Measurements from ENCODE around the gene MRPS18C.

The MRPS18C gene

GRCh38 chr4:83438719-83439118 is 17.1 kb upstream of the MRPS18C start:
- DNase-seq (ENCODE audit: extremely low read depth, low read depth) = no peak
- TF ChIP-seq CTCF (IDR thresholded peaks at IDR 0.05; ENCODE audit: low read depth, low read length) = no peak

- TF ChIP-seq CTCF (IDR thresholded peaks at IDR 0.05; ENCODE audit: low read depth, low read length) = no peak
- DNase-seq (ENCODE audit: extremely low read depth, low read depth) = no peak
Measured at GRCh38 chr4:83440148-83440814, 15.6 kb upstream of the MRPS18C start.

GRCh38 chr4:83440899-83441298 is 15.0 kb upstream of the MRPS18C start:
- no peak for DNase-seq (ENCODE audit: extremely low read depth, low read depth)
- no peak for TF ChIP-seq CTCF (IDR thresholded peaks at IDR 0.05; ENCODE audit: low read depth, low read length)

GRCh38 chr4:83449009-83449408 is 6.8 kb upstream of the MRPS18C start:
- DNase-seq (ENCODE audit: extremely low read depth, low read depth) = no peak
- TF ChIP-seq CTCF (IDR thresholded peaks at IDR 0.05; ENCODE audit: low read depth, low read length) = no peak

GRCh38 chr4:83454686-83455085 is 1.2 kb upstream of the MRPS18C start:
- DNase-seq (ENCODE audit: extremely low read depth, low read depth) = no peak
- no peak for TF ChIP-seq CTCF (IDR thresholded peaks at IDR 0.05; ENCODE audit: low read depth, low read length)

GRCh38 chr4:83456184-83456501 is 285 bp downstream of the MRPS18C start:
- TF ChIP-seq CTCF (IDR thresholded peaks at IDR 0.05; ENCODE audit: low read depth, low read length) = no peak
- no peak for DNase-seq (ENCODE audit: extremely low read depth, low read depth)

GRCh38 chr4:83473423-83473822 is 17.6 kb downstream of the MRPS18C start:
- no peak for DNase-seq (ENCODE audit: extremely low read depth, low read depth)
- no peak for TF ChIP-seq CTCF (IDR thresholded peaks at IDR 0.05; ENCODE audit: low read depth, low read length)
